Measurements from ENCODE around the gene NPAS2.

The NPAS2 gene

DNA sequence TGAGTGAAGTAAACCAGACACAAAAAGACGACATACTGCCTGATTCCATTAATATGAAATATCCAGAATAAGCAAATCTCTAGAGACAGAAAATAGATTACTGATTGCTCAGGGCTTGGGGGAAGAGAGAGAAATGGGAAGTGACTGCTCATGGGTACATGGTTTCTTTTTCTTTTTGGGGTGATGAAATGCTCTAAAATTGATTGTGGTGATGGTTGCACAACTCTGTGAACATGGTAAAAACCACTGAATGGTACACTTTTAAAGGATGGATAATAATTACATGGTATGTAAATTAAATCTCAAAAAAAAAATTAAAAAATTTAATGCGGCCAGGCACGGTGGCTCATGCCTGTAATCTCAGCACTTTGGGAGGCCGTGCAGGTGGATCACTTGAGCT is 221.5 kb downstream of the NPAS2 start:
- TF ChIP-seq, protein P1, sequence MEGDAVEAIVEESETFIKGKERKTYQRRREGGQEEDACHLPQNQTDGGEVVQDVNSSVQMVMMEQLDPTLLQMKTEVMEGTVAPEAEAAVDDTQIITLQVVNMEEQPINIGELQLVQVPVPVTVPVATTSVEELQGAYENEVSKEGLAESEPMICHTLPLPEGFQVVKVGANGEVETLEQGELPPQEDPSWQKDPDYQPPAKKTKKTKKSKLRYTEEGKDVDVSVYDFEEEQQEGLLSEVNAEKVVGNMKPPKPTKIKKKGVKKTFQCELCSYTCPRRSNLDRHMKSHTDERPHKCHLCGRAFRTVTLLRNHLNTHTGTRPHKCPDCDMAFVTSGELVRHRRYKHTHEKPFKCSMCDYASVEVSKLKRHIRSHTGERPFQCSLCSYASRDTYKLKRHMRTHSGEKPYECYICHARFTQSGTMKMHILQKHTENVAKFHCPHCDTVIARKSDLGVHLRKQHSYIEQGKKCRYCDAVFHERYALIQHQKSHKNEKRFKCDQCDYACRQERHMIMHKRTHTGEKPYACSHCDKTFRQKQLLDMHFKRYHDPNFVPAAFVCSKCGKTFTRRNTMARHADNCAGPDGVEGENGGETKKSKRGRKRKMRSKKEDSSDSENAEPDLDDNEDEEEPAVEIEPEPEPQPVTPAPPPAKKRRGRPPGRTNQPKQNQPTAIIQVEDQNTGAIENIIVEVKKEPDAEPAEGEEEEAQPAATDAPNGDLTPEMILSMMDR (IDR thresholded peaks at IDR 0.05; ENCODE audit: control insufficient read depth, extremely low read depth, insufficient read depth) = no peak
- no peak for DNase-seq (ENCODE audit: low read depth)
- no peak overlapping the region for H3K4me3 ChIP-seq (ENCODE audit: low read depth, low read length)

DNA sequence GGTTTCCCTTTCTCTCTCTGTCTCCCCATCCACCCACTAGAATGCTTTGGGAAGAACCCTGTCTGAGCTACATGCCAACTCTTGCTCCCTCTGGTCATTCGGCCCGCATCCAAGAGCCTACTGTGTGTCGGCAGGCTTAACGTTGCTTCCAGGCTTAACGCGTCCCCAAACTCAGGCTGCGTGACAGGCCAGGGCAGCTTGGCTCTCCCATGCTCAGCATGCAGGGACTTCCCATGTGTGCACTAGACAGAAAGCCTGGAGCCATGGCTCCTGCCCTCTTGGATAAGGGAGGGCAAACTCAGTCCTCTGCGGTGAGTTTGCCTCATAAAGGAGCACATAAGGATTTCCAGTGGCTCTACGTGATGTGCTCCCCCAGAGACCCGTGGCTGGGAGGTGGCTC is 225.4 kb downstream of the NPAS2 start:
- DNase-seq (ENCODE audit: low read depth) = no peak
- TF ChIP-seq, protein P1 (IDR thresholded peaks at IDR 0.05; ENCODE audit: control insufficient read depth, extremely low read depth, insufficient read depth) = no peak

More for the DNA sequence above, 225.4 kb downstream of the NPAS2 start:
- H3K4me3 ChIP-seq (ENCODE audit: low read depth, low read length) = no peak overlapping the region

All from LNCaP clone FGC (cell line).